A673 (cell line): ENCODE data around the gene SNAP25. TPM values are rescaled to one million over a fixed set of nuclear protein-coding genes. Genes with fewer than 3 reads are reported as not detected.

Source experiments
- BruUV-seq: library from RNA; stranded (reverse); fragments of 400-500 nt; replicated peaks from 2 replicates; lab custom pipeline; 2021; lab: Mats Ljungman, UMichigan
- CTCF ChIA-PET: fragments of 300-600 bp; sonication (Branson Sonifier 250); formaldehyde crosslinking; loops from one replicate; lab custom pipeline; 2022; ENCODE audit warnings: antibody characterized with exemption; lab: Charles Lee
- POLR2A ChIA-PET: fragments of 300-600 bp; sonication (Branson Sonifier 250); formaldehyde crosslinking; loops from one replicate; lab custom pipeline; 2022; ENCODE audit warnings: antibody characterized with exemption; ENCODE audit not compliant: low non-redundant PET; lab: Charles Lee
- DNase-seq: peaks from one replicate; pipeline ENCODE4 v3.0.0-alpha.2; 2015; ENCODE audit warnings: low spot score
- H3K27ac ChIP-seq: fragments of 200-600 bp; sonication (generic); 2 replicates; pipeline ENCODE4 v1.5.1; 2016; ENCODE audit warnings: mixed run types, low read depth, mild to moderate bottlenecking, mixed read lengths, antibody characterized with exemption, low read length; ENCODE audit not compliant: poor library complexity, severe bottlenecking
- H3K27me3 ChIP-seq: fragments of 200-600 bp; sonication (generic); replicated peaks from 2 replicates; pipeline ENCODE4 v1.6.1; 2017; ENCODE audit warnings: mixed run types, low read depth, mild to moderate bottlenecking, mixed read lengths, antibody characterized with exemption, low read length; ENCODE audit not compliant: insufficient read depth, poor library complexity
- H3K36me3 ChIP-seq: fragments of 200-600 bp; sonication (generic); 2 replicates; pipeline ENCODE4 v1.6.1; 2016; ENCODE audit warnings: mixed run types, mild to moderate bottlenecking, mixed read lengths, antibody characterized with exemption, low read length; ENCODE audit not compliant: insufficient read depth, poor library complexity, severe bottlenecking
- H3K4me1 ChIP-seq: fragments of 200-600 bp; sonication (generic); 2 replicates; pipeline ENCODE4 v1.6.1; 2017; ENCODE audit warnings: mixed run types, mild to moderate bottlenecking, mixed read lengths, antibody characterized with exemption, low read length; ENCODE audit not compliant: insufficient read depth, poor library complexity, severe bottlenecking
- H3K4me3 ChIP-seq: fragments of 200-600 bp; sonication (generic); 2 replicates; pipeline ENCODE4 v1.5.1; 2016; ENCODE audit warnings: low read depth, mixed run types, mild to moderate bottlenecking, mixed read lengths, low read length; ENCODE audit not compliant: poor library complexity, severe bottlenecking
- H3K9me3 ChIP-seq: fragments of 200-600 bp; sonication (generic); 2 replicates; pipeline ENCODE4 v1.6.1; 2016; ENCODE audit warnings: mixed run types, low read depth, mild to moderate bottlenecking, mixed read lengths, antibody characterized with exemption, low read length; ENCODE audit not compliant: poor library complexity, severe bottlenecking
- EZH2 ChIP-seq: fragments of 200-600 bp; sonication (generic); IDR thresholded peaks from 2 replicates; pipeline ENCODE4 v1.6.1; 2017; ENCODE audit warnings: borderline replicate concordance, low read depth, mild to moderate bottlenecking, mixed read lengths, antibody characterized with exemption, low read length; ENCODE audit not compliant: poor library complexity, severe bottlenecking
- intact Hi-C: fragments of 100-400 bp; cut with micrococcal nuclease; formaldehyde crosslinking; loops from one replicate; pipeline ENCODE4 v1.10.0; 2022; ENCODE audit not compliant: unreplicated experiment
- total RNA-seq: library from RNA; stranded (reverse); gene quantifications from 2 replicates; pipeline ENCODE4 v1.2.3, GENCODE V29; 2021
- TF ChIP-seq, protein P1 (sequence below): fragments of 300-800, 200-600 bp; sonication (generic); conservative IDR thresholded peaks from 2 replicates; pipeline ENCODE4 v1.5.1; 2017; ENCODE audit warnings: low read depth, mild to moderate bottlenecking, antibody characterized with exemption, low read length, moderate library complexity, mixed read lengths

The SNAP25 gene
- total RNA-seq, 1 experiment from 2014 or later: 5.8 TPM

DNA sequence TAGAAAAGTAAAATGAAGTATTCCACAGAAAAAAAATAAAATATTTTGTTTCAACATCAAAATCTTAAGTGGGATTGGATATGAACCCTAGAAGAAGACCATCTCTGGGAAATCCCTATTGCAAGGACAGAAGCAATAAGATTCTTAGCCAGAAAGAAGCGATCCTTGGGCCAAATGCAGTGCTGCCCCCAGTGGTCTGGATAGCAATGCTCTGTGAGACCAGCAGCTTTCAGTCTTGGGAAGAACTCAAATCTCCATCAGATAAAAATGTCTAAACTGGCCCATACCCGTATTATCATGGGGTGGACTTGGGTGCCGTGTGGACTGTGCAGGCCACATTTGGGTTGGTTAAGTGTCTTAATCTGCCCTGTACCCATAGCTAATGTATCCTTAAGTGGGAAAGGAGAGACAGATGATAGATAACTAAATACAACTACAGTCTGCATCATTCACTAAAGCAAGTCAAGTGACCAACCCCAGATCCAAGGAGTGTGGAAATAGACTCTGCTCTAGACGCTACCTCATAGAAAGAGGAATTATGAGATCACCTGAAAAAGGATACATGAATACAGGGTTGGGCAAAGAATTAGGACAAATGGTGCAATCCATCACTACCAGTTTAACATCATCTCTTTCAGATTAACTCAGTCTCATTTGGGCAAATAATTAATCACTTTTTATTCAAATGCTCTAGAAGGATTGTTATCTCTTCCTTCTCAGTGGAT is 38.9 kb upstream of the SNAP25 start:
- Histone ChIP-seq H3K27me3 (no peaks in the 10 kb centered on the region), H3K4me1 (no peaks in the 10 kb centered on the region), H3K36me3 (no peaks in the 10 kb centered on the region), H3K9me3 (no peaks in the 10 kb centered on the region), H3K27ac (no peak overlapping the region), H3K4me3 (no peak overlapping the region)
- intact Hi-C loops: no loop called here
- POLR2A ChIA-PET: no interaction called here
- no TSS peak for BruUV-seq
- TF ChIP-seq, protein P1, sequence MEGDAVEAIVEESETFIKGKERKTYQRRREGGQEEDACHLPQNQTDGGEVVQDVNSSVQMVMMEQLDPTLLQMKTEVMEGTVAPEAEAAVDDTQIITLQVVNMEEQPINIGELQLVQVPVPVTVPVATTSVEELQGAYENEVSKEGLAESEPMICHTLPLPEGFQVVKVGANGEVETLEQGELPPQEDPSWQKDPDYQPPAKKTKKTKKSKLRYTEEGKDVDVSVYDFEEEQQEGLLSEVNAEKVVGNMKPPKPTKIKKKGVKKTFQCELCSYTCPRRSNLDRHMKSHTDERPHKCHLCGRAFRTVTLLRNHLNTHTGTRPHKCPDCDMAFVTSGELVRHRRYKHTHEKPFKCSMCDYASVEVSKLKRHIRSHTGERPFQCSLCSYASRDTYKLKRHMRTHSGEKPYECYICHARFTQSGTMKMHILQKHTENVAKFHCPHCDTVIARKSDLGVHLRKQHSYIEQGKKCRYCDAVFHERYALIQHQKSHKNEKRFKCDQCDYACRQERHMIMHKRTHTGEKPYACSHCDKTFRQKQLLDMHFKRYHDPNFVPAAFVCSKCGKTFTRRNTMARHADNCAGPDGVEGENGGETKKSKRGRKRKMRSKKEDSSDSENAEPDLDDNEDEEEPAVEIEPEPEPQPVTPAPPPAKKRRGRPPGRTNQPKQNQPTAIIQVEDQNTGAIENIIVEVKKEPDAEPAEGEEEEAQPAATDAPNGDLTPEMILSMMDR: peak; percentile 55
- TF ChIP-seq EZH2: no peak
- CTCF ChIA-PET: interaction anchor here (0.6 to 1.0 kb wide), 2 partner anchors 85 to 87 kb away, joined by 3 to 4 read pairs; no protein-coding TSS in a partner anchor
- peak; percentile 17 for DNase-seq

DNA sequence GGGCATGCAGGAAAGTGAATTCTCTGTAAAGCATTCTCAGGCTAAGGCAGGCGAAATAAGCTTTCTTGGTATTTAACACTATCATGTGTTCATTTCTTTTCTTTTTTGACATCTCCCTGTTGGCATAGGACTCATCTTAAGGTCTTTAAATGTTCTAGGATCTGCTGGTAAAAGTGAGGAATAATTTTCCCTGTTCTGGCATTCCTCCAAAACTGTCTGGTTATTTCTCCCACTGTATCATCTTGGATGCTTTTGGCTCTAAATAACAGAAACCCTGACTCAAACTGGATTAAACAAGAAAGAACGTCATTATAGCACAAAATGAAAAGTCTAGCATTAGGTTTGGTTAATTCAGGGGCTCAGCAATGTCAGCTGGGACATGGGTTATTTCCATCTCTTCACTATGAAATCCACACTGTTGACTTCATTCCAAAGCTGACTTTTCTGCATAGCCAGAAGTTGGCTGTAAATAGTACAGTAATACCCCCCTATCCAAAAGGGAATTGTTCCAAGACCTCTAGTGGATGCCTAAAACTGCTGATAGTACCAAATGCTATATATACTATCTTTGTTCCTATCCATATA is 37.9 kb upstream of the SNAP25 start:
- no peaks in the 10 kb centered on the region for H3K9me3 ChIP-seq
- no peak for TF ChIP-seq EZH2
- TF ChIP-seq, protein P1: no peak
- no peak for DNase-seq
- no peak overlapping the region for H3K4me3 ChIP-seq
- no TSS peak for BruUV-seq
- no peaks in the 10 kb centered on the region for H3K4me1 ChIP-seq
- ChIA-PET CTCF (no interaction called here), POLR2A (no interaction called here)
- no peaks in the 10 kb centered on the region for H3K36me3 ChIP-seq
- no peak overlapping the region for H3K27ac ChIP-seq
- H3K27me3 ChIP-seq: no peaks in the 10 kb centered on the region
- intact Hi-C loops: no loop called here

DNA sequence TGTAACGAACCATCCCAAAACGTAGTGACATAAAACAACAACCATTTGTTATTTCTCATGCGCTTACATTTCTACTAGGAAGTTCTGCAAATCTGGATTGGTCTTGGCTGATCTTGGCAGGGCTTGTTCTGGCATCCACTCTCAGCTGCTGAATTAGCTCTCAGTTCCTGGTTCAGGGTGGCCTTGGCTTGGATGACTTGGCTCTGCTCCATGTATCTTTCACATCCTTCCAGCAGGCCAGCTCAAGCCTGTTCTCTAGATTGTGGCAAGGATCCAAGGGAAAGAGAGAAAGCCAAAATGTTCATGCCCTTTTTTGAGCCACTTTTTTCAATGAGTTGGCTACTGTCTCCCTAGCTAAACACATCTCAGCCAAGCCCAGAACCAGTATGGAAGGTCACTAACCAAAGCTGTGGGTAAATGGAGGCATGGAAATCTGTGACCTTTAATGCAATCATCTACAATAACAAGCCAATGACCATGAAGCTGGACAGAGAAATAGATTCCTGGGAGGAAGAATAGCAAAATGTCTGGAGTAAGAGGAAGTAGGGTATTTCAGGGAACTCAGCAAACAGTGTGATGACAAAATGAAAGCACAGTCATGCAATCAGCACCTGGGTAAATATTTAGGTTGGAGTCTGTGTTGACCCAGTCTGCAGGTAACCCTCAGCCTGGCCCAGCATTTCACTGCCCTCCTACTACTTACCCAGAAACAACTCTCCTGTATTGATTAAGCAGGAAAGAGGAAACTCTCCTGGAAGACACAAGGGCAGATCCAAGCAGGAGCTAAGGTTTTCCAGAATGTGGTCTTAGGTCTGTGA is 32.7 kb upstream of the SNAP25 start:
- no peak for DNase-seq
- no peak overlapping the region for H3K27ac ChIP-seq
- H3K4me3 ChIP-seq: no peak overlapping the region
- H3K4me1 ChIP-seq: no peaks in the 10 kb centered on the region
- no peaks in the 10 kb centered on the region for H3K36me3 ChIP-seq
- ChIA-PET POLR2A (no interaction called here), CTCF (no interaction called here)
- no peaks in the 10 kb centered on the region for H3K27me3 ChIP-seq
- intact Hi-C loops: no loop called here
- H3K9me3 ChIP-seq: no peaks in the 10 kb centered on the region
- no TSS peak for BruUV-seq
- TF ChIP-seq, protein P1: no peak
- TF ChIP-seq EZH2: no peak
